Loucy (cell line): ENCODE measurements around the gene MPZL1.

Experiments used
- H2AFZ ChIP-seq: fragments of 200-600 bp; sonication (generic); 2 replicates; pipeline ENCODE4 v1.6.0; 2016; ENCODE audit warnings: antibody characterized with exemption, mild to moderate bottlenecking, low read length, moderate library complexity
- H3F3A ChIP-seq: fragments of 200-600 bp; 2 replicates; pipeline ENCODE4 v1.6.0; 2016; ENCODE audit warnings: antibody characterized with exemption, low read depth, mild to moderate bottlenecking
- H3K27me3 ChIP-seq: fragments of 200-600 bp; sonication (generic); 2 replicates; pipeline ENCODE4 v1.6.1; 2014; ENCODE audit warnings: low read length, mild to moderate bottlenecking; ENCODE audit not compliant: insufficient read depth, poor library complexity, severe bottlenecking
- H3K36me3 ChIP-seq: fragments of 200-600 bp; sonication (generic); 2 replicates; pipeline ENCODE4 v1.6.1; 2016; ENCODE audit warnings: low read length; ENCODE audit not compliant: insufficient read depth
- H3K4me1 ChIP-seq: fragments of 200-600 bp; sonication (generic); 2 replicates; pipeline ENCODE4 v1.5.1; 2014; ENCODE audit warnings: low read length, mild to moderate bottlenecking; ENCODE audit not compliant: insufficient read depth, poor library complexity, severe bottlenecking
- H3K4me2 ChIP-seq: fragments of 200-600 bp; sonication (generic); 2 replicates; pipeline ENCODE4 v1.6.0; 2014; ENCODE audit warnings: antibody characterized with exemption, low read length, low read depth, mild to moderate bottlenecking; ENCODE audit not compliant: poor library complexity, severe bottlenecking
- H3K4me3 ChIP-seq: fragments of 200-600 bp; sonication (generic); 2 replicates; pipeline ENCODE4 v1.5.1; 2014; ENCODE audit warnings: low read length, mild to moderate bottlenecking, mixed read lengths; ENCODE audit not compliant: poor library complexity, severe bottlenecking
- H3K79me2 ChIP-seq: fragments of 200-600 bp; sonication (generic); 2 replicates; pipeline ENCODE4 v1.6.1; 2014; ENCODE audit warnings: low read length; ENCODE audit not compliant: insufficient read depth
- H3K9ac ChIP-seq: fragments of 200-600 bp; sonication (generic); 2 replicates; pipeline ENCODE4 v1.6.0; 2014; ENCODE audit warnings: mild to moderate bottlenecking, low read depth, low read length, moderate library complexity; ENCODE audit not compliant: poor library complexity, severe bottlenecking
- H3K9me2 ChIP-seq: fragments of 200-600 bp; sonication (generic); replicated peaks from 2 replicates; pipeline ENCODE4 v1.6.1; 2016; ENCODE audit warnings: low read depth, low read length, mixed read lengths
- H3K9me3 ChIP-seq: fragments of 200-600 bp; sonication (generic); 2 replicates; pipeline ENCODE4 v1.6.1; 2014; ENCODE audit warnings: mild to moderate bottlenecking, antibody characterized with exemption, low read length, low read depth; ENCODE audit not compliant: insufficient read depth
- H4K20me1 ChIP-seq: fragments of 200-600 bp; sonication (generic); 2 replicates; pipeline ENCODE4 v1.6.0; 2014; ENCODE audit warnings: antibody characterized with exemption, low read length, mild to moderate bottlenecking; ENCODE audit not compliant: insufficient read depth, poor library complexity, severe bottlenecking
- CTCF ChIP-seq: fragments of 200-600 bp; sonication (generic); conservative IDR thresholded peaks from 2 replicates; pipeline ENCODE4 v1.5.1; 2014; ENCODE audit warnings: mild to moderate bottlenecking, antibody characterized with exemption, low read length
- EZH2phosphoT487 ChIP-seq: fragments of 200-600 bp; IDR thresholded peaks from 2 replicates; pipeline ENCODE4 v1.6.1; 2018; ENCODE audit warnings: antibody characterized with exemption, mild to moderate bottlenecking, moderate library complexity, borderline replicate concordance

Gene MPZL1

GRCh38 chr1:167764458-167765330, 42.9 kb downstream of the MPZL1 start:
- H3K9me2 ChIP-seq: no peaks in the 10 kb centered on the region
- H3F3A ChIP-seq: 0 out of 2 replicates have a peak, but pooled peaks cover 4% of the 10 kb centered on the region
- no peak overlapping the region for H2AFZ ChIP-seq
- no peaks in the 10 kb centered on the region for H3K9me3 ChIP-seq
- H3K4me1 ChIP-seq: peaks cover 41% of the 10 kb centered on the region
- no peaks in the 10 kb centered on the region for H3K27me3 ChIP-seq
- H3K36me3 ChIP-seq: peaks cover 47% of the 10 kb centered on the region
- H3K9ac ChIP-seq: no peak overlapping the region
- peak overlapping the region; percentile 10 for H3K4me2 ChIP-seq
- H3K4me3 ChIP-seq: no peak overlapping the region
- H4K20me1 ChIP-seq: peaks cover 7% of the 10 kb centered on the region
- H3K79me2 ChIP-seq: peaks cover 74% of the 10 kb centered on the region
- TF ChIP-seq CTCF (no peak), EZH2phosphoT487 (no peak)

GRCh38 chr1:167765496-167765895, 43.7 kb downstream of the MPZL1 start:
- no peaks in the 10 kb centered on the region for H3K27me3 ChIP-seq
- no peaks in the 10 kb centered on the region for H3K9me3 ChIP-seq
- H3K4me1 ChIP-seq: peaks cover 40% of the 10 kb centered on the region
- peaks cover 55% of the 10 kb centered on the region for H3K36me3 ChIP-seq
- no peak overlapping the region for H3K4me3 ChIP-seq
- H3K4me2 ChIP-seq: no peak overlapping the region
- TF ChIP-seq CTCF (no peak), EZH2phosphoT487 (no peak)
- H3K9me2 ChIP-seq: no peaks in the 10 kb centered on the region
- H3K79me2 ChIP-seq: peaks cover 66% of the 10 kb centered on the region
- no peak overlapping the region for H3K9ac ChIP-seq
- H4K20me1 ChIP-seq: peaks cover 7% of the 10 kb centered on the region
- H3F3A ChIP-seq: 0 out of 2 replicates have a peak, but pooled peaks cover 4% of the 10 kb centered on the region
- no peak overlapping the region for H2AFZ ChIP-seq

GRCh38 chr1:167766538-167766937, 44.8 kb downstream of the MPZL1 start:
- H3K36me3 ChIP-seq: peaks cover 59% of the 10 kb centered on the region
- H3K9me3 ChIP-seq: no peaks in the 10 kb centered on the region
- no peak overlapping the region for H2AFZ ChIP-seq
- H3K9ac ChIP-seq: no peak overlapping the region
- no peaks in the 10 kb centered on the region for H3K27me3 ChIP-seq
- TF ChIP-seq EZH2phosphoT487 (no peak), CTCF (no peak)
- H3K4me1 ChIP-seq: peaks cover 30% of the 10 kb centered on the region
- H3K4me2 ChIP-seq: no peak overlapping the region
- H3K79me2 ChIP-seq: peaks cover 55% of the 10 kb centered on the region
- H3F3A ChIP-seq: 0 out of 2 replicates have a peak, but pooled peaks cover 4% of the 10 kb centered on the region
- peaks cover 7% of the 10 kb centered on the region for H4K20me1 ChIP-seq
- no peak overlapping the region for H3K4me3 ChIP-seq
- no peaks in the 10 kb centered on the region for H3K9me2 ChIP-seq
